Measurements from ENCODE around the gene DPYD.

DNA sequence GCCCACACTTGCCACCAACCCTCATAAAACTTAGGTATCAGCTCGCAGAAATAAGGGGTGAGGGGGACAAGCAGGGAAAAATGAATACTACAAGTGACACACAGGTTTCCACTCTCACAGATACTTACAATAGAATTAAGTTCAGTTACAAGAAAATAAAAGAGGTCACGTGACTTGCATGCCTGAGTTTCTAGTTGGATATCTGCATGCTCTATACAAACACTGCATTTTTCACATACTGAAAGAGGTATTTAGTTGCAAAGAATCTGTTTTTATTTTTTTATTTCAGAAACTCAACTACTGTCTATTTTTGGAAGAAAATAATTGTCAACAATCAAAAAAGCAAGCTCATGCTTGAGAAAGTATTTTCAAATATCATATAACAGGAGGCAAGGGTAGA, 43.5 kb downstream of the DPYD start:
- TF ChIP-seq, protein P1, sequence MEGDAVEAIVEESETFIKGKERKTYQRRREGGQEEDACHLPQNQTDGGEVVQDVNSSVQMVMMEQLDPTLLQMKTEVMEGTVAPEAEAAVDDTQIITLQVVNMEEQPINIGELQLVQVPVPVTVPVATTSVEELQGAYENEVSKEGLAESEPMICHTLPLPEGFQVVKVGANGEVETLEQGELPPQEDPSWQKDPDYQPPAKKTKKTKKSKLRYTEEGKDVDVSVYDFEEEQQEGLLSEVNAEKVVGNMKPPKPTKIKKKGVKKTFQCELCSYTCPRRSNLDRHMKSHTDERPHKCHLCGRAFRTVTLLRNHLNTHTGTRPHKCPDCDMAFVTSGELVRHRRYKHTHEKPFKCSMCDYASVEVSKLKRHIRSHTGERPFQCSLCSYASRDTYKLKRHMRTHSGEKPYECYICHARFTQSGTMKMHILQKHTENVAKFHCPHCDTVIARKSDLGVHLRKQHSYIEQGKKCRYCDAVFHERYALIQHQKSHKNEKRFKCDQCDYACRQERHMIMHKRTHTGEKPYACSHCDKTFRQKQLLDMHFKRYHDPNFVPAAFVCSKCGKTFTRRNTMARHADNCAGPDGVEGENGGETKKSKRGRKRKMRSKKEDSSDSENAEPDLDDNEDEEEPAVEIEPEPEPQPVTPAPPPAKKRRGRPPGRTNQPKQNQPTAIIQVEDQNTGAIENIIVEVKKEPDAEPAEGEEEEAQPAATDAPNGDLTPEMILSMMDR (IDR thresholded peaks at IDR 0.05; ENCODE audit: low read length), result no peak
- no peak for TF ChIP-seq EZH2 (optimal IDR thresholded peaks at IDR 0.05; ENCODE audit: low read depth, low read length)
